ENCODE data around the gene AP1S2.
"Not testable (repeated sequence)": the region's sequence is repeated elsewhere in the genome, so short reads cannot be mapped to it uniquely, and the experiment has no call there.

Gene AP1S2

GRCh38 chrX:15834827-15835595 is 19.6 kb downstream of the AP1S2 start:
- Mint-ChIP-seq H3K36me3 (ENCODE audit: low read depth) (peaks cover 10% of the 10 kb centered on the region), H3K4me3 (no peak overlapping the region), H3K27ac (no peak overlapping the region), H3K27me3 (no peaks in the 10 kb centered on the region), H3K4me1 (ENCODE audit: low read depth) (peaks cover 7% of the 10 kb centered on the region), H3K9me3 (no peaks in the 10 kb centered on the region)

GRCh38 chrX:15834053-15834452 is 20.6 kb downstream of the AP1S2 start:
- no peak overlapping the region for H3K27ac Mint-ChIP-seq
- no peak overlapping the region for H3K4me3 Mint-ChIP-seq
- H3K9me3 Mint-ChIP-seq, result no peaks in the 10 kb centered on the region
- H3K4me1 Mint-ChIP-seq (ENCODE audit: low read depth), result peaks cover 7% of the 10 kb centered on the region
- H3K27me3 Mint-ChIP-seq, result no peaks in the 10 kb centered on the region
- H3K36me3 Mint-ChIP-seq (ENCODE audit: low read depth), result peaks cover 7% of the 10 kb centered on the region

DNA sequence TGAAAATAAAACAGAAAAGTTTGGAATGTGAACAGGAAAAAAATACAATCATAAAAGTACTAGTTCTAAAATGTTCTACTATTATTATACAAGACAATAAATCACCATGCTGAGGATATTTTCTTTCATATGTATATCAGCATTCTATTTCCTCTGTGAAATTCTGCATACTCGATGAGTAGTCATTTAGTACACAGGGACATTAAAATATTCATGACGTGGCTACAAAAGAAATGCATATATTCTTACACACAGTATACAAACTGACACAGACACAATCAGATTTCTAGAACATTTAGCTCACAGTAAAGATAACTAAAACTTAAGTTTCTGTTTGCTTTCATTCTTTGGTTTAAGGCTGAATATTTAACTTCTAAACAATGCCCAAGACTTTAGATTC is 23.3 kb downstream of the AP1S2 start:
- not testable (repeated sequence) for H3K9me3 Mint-ChIP-seq; H3K4me1 Mint-ChIP-seq (ENCODE audit: low read depth); H3K27ac Mint-ChIP-seq; H3K27me3 Mint-ChIP-seq; H3K4me3 Mint-ChIP-seq
- H3K36me3 Mint-ChIP-seq (ENCODE audit: low read depth), result peaks cover 23% of the 10 kb centered on the region

DNA sequence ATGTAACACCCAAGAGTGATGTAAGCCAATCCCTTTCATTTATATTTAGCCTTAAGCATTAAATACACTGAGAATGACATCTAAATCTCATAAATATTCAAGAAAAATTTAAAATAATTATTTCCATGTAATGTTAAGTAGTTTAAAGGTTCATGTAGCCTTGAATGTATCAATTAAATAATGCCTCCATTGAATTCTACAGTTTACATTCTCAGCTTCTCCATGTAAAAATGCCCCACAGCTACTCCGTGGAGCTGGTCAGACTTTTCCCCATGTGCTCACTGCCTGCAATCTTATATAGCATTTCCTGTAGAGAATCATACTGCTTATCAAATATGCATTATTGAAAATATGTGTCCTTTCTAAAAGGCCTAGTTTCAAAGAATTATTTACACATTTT is 25.4 kb downstream of the AP1S2 start:
- Mint-ChIP-seq H3K4me1 (ENCODE audit: low read depth) (peaks cover 11% of the 10 kb centered on the region), H3K27ac (no peak overlapping the region), H3K36me3 (ENCODE audit: low read depth) (peaks cover 27% of the 10 kb centered on the region), H3K9me3 (no peaks in the 10 kb centered on the region), H3K4me3 (no peak overlapping the region), H3K27me3 (no peaks in the 10 kb centered on the region)

- H3K36me3 Mint-ChIP-seq (ENCODE audit: low read depth), result peaks cover 47% of the 10 kb centered on the region
- peaks cover 7% of the 10 kb centered on the region for H3K4me1 Mint-ChIP-seq (ENCODE audit: low read depth)
- H3K27ac Mint-ChIP-seq, result no peak overlapping the region
- H3K27me3 Mint-ChIP-seq, result no peaks in the 10 kb centered on the region
- H3K9me3 Mint-ChIP-seq, result no peaks in the 10 kb centered on the region
- H3K4me3 Mint-ChIP-seq, result no peak overlapping the region
These were observed 28.7 kb downstream of the AP1S2 start for GRCh38 chrX:15825936-15826335.

GRCh38 chrX:15822922-15823321 is 31.7 kb downstream of the AP1S2 start:
- no peak overlapping the region for H3K27ac Mint-ChIP-seq
- H3K4me3 Mint-ChIP-seq, result no peak overlapping the region
- no peaks in the 10 kb centered on the region for H3K27me3 Mint-ChIP-seq
- no peaks in the 10 kb centered on the region for H3K9me3 Mint-ChIP-seq
- H3K4me1 Mint-ChIP-seq (ENCODE audit: low read depth), result peaks cover 26% of the 10 kb centered on the region
- peaks cover 57% of the 10 kb centered on the region for H3K36me3 Mint-ChIP-seq (ENCODE audit: low read depth)

DNA sequence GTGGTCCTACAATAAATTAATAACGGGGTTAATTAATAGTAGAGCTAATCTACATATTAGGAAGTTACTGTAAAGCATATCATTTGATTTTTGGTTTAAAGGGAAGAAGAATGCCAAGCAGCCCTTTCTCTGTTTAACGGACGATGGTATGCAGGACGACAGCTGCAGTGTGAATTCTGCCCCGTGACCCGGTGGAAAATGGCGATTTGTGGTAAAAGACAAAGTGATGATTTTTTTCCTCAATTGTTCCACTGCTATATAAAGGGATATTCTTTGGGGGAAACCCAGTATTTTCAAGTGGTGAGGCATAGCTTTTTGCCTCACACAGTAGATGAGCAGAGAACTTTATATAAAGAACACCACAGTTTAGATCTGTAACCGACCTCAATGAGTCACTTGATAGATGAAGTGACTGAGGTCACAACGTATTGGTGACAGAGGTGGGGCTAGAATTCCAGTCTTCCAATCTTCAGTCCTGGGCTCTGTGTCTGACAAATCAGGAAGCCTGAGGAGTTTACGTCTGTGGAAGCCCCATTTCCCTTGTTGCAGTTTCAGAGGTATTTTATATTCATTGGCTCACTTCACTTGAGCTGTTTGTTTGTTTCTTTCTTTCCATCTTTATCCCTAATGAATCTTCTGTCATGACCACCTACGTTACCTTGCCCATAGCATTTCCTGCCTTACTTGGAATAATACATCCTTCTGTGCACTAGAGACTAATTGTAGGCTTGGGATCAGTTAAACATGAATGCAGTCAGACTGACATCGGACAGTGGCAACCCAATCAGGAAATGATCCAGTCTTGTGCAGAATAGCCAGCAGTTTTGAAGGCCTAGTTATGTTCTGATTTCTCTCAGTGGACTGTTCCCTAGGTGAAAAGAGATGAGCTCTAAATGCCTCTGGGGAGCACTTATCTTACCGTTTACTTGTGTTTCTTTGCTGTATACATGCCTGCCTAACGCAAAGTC is 34.2 kb downstream of the AP1S2 start:
- Mint-ChIP-seq H3K9me3 (no peaks in the 10 kb centered on the region), H3K4me3 (peak overlapping the region; percentile 35), H3K27ac (peak overlapping the region; percentile 92), H3K36me3 (ENCODE audit: low read depth) (peaks cover 57% of the 10 kb centered on the region), H3K27me3 (no peaks in the 10 kb centered on the region), H3K4me1 (ENCODE audit: low read depth) (peaks cover 46% of the 10 kb centered on the region)

GRCh38 chrX:15816886-15817285 is 37.7 kb downstream of the AP1S2 start:
- H3K4me1 Mint-ChIP-seq (ENCODE audit: low read depth), result peaks cover 58% of the 10 kb centered on the region
- no peaks in the 10 kb centered on the region for H3K9me3 Mint-ChIP-seq
- no peaks in the 10 kb centered on the region for H3K27me3 Mint-ChIP-seq
- peaks cover 65% of the 10 kb centered on the region for H3K36me3 Mint-ChIP-seq (ENCODE audit: low read depth)
- peak overlapping the region; percentile 84 for H3K27ac Mint-ChIP-seq
- H3K4me3 Mint-ChIP-seq, result peak overlapping the region; percentile 57

DNA sequence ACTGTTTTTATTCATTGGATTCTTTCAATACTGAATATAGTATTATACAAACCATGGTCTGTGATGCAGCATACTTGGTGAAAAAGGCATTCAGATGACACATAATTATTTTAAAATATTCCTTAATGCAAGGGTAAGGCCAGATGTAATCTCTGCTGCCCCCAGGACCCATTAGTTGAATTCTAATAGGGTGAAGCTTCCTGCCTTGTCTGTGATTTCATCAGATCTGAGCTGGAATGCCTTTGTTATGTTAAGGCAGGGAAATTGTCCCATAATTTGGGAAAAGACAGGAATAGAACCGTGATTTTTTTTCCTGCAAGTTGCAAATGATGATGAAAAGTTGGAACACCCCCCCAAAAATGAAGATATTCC is 38.2 kb downstream of the AP1S2 start:
- no peaks in the 10 kb centered on the region for H3K27me3 Mint-ChIP-seq
- peak overlapping the region; percentile 84 for H3K27ac Mint-ChIP-seq
- peaks cover 58% of the 10 kb centered on the region for H3K4me1 Mint-ChIP-seq (ENCODE audit: low read depth)
- H3K9me3 Mint-ChIP-seq, result no peaks in the 10 kb centered on the region
- peak overlapping the region; percentile 57 for H3K4me3 Mint-ChIP-seq
- H3K36me3 Mint-ChIP-seq (ENCODE audit: low read depth), result peaks cover 62% of the 10 kb centered on the region

DNA sequence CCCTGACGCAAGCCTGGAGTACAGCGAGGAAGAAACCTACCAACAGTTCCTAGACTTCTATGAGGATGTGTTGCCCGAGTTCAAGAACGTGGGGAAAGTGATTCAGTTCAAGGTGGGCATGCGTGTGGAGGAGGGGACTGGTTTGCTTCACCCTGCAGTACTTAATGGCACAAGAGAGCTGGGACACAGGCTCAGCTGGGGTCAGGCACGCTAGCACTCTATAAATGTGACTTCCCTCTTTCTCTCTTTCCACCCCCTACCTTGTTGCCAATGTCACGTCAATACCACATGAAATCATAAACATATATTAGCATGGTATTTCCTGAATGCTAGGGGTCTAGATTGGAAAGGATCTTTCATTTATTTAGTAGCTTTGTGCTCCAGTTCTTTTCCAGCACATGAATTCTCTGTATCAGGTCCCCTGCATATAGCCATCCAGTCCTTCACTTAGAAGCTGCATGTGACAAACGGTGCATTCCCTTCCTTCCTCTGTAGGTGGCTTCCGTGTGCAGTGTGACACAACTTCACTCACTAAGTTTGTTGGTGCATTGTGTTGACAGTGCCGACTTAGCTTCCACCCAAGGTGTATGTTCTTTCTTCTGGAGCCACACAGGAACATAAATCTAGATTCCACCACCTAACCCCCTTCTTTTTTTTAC is 38.7 kb downstream of the AP1S2 start:
- Mint-ChIP-seq H3K4me1 (ENCODE audit: low read depth) (peaks cover 55% of the 10 kb centered on the region), H3K9me3 (no peaks in the 10 kb centered on the region), H3K4me3 (no peak overlapping the region), H3K36me3 (ENCODE audit: low read depth) (peaks cover 57% of the 10 kb centered on the region), H3K27ac (peak overlapping the region; percentile 83), H3K27me3 (no peaks in the 10 kb centered on the region)

- Mint-ChIP-seq H3K27me3 (no peaks in the 10 kb centered on the region), H3K36me3 (ENCODE audit: low read depth) (peaks cover 54% of the 10 kb centered on the region), H3K4me3 (no peak overlapping the region), H3K4me1 (ENCODE audit: low read depth) (peaks cover 44% of the 10 kb centered on the region), H3K27ac (peak overlapping the region; percentile 63), H3K9me3 (no peaks in the 10 kb centered on the region)
These were observed 39.7 kb downstream of the AP1S2 start for GRCh38 chrX:15814771-15815365.

DNA sequence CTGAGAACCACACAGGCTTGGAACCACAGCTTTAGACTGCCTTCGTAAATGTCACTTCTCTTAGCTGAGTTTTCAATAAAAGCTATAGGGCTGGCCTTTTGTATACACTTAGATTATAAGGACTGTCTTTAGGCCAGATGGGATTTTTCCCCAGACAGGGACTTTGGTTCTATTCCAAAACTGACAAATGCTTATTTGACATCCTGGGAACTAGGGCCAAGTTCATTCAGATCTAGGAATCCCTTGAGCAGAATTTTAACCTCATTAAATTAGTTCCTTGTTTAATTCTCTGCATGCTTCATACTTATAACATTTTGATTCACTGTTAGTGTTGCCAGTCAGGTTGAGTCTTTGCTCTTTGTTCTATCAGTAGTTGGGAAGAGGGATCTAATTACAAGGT is 41.2 kb downstream of the AP1S2 start:
- H3K27ac Mint-ChIP-seq, result no peak overlapping the region
- no peak overlapping the region for H3K4me3 Mint-ChIP-seq
- H3K9me3 Mint-ChIP-seq, result no peaks in the 10 kb centered on the region
- H3K27me3 Mint-ChIP-seq, result no peaks in the 10 kb centered on the region
- H3K36me3 Mint-ChIP-seq (ENCODE audit: low read depth), result peaks cover 64% of the 10 kb centered on the region
- peaks cover 41% of the 10 kb centered on the region for H3K4me1 Mint-ChIP-seq (ENCODE audit: low read depth)

DNA sequence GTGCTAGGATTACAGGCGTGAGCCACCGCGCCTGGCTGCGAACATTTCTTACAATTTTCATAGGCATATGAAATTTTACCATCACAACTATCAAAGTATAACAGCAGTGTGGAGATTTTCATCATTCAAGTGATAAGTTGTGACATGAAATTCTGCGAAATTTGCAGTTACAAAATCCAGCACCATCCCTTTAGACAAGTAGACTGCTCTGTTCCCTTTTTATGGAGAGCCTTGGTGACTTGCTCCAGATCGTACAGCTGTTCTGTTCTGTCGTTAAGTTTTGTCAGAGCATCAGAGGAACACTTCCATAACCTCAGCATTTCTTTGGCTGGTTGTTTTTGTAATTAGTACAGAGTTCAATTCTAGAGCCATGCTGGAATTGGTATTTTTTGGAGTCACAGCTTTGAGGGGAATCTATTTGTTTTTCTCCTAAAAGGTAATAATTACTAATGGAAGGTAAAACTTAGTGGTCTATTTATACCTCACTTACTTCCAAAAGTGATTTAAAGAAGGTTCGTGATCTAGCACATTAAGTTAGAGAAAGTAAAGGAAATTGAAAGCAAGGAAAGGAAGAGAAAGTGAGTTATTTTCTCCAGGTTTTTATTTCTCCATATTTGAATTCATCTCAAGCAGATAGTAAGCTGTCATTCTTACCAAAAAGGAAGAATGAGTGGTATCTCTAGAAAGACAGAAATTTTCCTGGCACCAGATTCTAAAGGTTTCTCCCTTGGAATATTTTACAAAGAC is 42.2 kb downstream of the AP1S2 start:
- peaks cover 32% of the 10 kb centered on the region for H3K4me1 Mint-ChIP-seq (ENCODE audit: low read depth)
- no peaks in the 10 kb centered on the region for H3K27me3 Mint-ChIP-seq
- no peak overlapping the region for H3K27ac Mint-ChIP-seq
- H3K4me3 Mint-ChIP-seq, result no peak overlapping the region
- H3K9me3 Mint-ChIP-seq, result no peaks in the 10 kb centered on the region
- H3K36me3 Mint-ChIP-seq (ENCODE audit: low read depth), result peaks cover 57% of the 10 kb centered on the region

- H3K4me3 Mint-ChIP-seq, result no peak overlapping the region
- no peak overlapping the region for H3K27ac Mint-ChIP-seq
- no peaks in the 10 kb centered on the region for H3K27me3 Mint-ChIP-seq
- peaks cover 49% of the 10 kb centered on the region for H3K36me3 Mint-ChIP-seq (ENCODE audit: low read depth)
- no peaks in the 10 kb centered on the region for H3K9me3 Mint-ChIP-seq
- H3K4me1 Mint-ChIP-seq (ENCODE audit: low read depth), result no peaks in the 10 kb centered on the region
These were observed 46.4 kb downstream of the AP1S2 start for GRCh38 chrX:15808254-15808653.

Measured in stimulated activated naive CD8-positive, alpha-beta T cell treated with anti-CD3 and anti-CD28 coated beads, Interleukin-15, Interleukin-2, amounts not matched to agents 100 ng/mL and 50 ng/mL, for 24 hours (primary cell).